H9 (cell line): Measurements from ENCODE around the gene TSFM. TPM values are rescaled to one million over a fixed set of nuclear protein-coding genes. Genes with fewer than 3 reads are reported as not detected.

Experiments
- DNase-seq: peaks from one replicate; pipeline ENCODE4 v3.0.0-alpha.2; 2017
- H2AFZ ChIP-seq: one replicate; pipeline ENCODE4 v1.6.1; 2013; ENCODE audit warnings: mild to moderate bottlenecking, low read length, control low read depth, moderate library complexity
- H2AK5ac ChIP-seq: 2 replicates; pipeline ENCODE4 v1.6.1; 2013; ENCODE audit warnings: low read length, control low read depth, mixed read lengths; ENCODE audit not compliant: insufficient read length
- H2BK120ac ChIP-seq: one replicate; pipeline ENCODE4 v1.6.1; 2013; ENCODE audit warnings: low read depth, mild to moderate bottlenecking, low read length, control low read depth, inconsistent platforms; ENCODE audit not compliant: poor library complexity, severe bottlenecking
- H2BK12ac ChIP-seq: 2 replicates; pipeline ENCODE4 v1.6.1; 2013; ENCODE audit warnings: low read length, control low read depth, mixed read lengths, low read depth; ENCODE audit not compliant: insufficient read length
- H2BK15ac ChIP-seq: 2 replicates; pipeline ENCODE4 v1.6.1; 2013; ENCODE audit warnings: low read depth, low read length, control low read depth
- H2BK20ac ChIP-seq: one replicate; pipeline ENCODE4 v1.6.1; 2013; ENCODE audit warnings: low read depth, mild to moderate bottlenecking, low read length, control low read depth, inconsistent platforms; ENCODE audit not compliant: poor library complexity, severe bottlenecking
- H2BK5ac ChIP-seq: 2 replicates; pipeline ENCODE4 v1.6.1; 2013; ENCODE audit warnings: low read length, control low read depth, mixed read lengths; ENCODE audit not compliant: insufficient read length
- H3K14ac ChIP-seq: 2 replicates; pipeline ENCODE4 v1.6.1; 2013; ENCODE audit warnings: low read length, control low read depth; ENCODE audit not compliant: insufficient read depth
- H3K18ac ChIP-seq: 2 replicates; pipeline ENCODE4 v1.6.1; 2013; ENCODE audit warnings: low read depth, mild to moderate bottlenecking, mixed read lengths, low read length, control low read depth; ENCODE audit not compliant: insufficient read length
- H3K23ac ChIP-seq: 2 replicates; pipeline ENCODE4 v1.6.1; 2013; ENCODE audit warnings: low read length, control low read depth, mixed read lengths, low read depth; ENCODE audit not compliant: insufficient read length
- H3K23me2 ChIP-seq: 2 replicates; pipeline ENCODE4 v1.6.1; 2013; ENCODE audit warnings: low read depth, mild to moderate bottlenecking, mixed read lengths, low read length, control low read depth; ENCODE audit not compliant: insufficient read length, poor library complexity, severe bottlenecking
- H3K27ac ChIP-seq: 2 replicates; pipeline ENCODE4 v1.5.1; 2013; ENCODE audit warnings: low read length, control low read depth, mixed read lengths, low read depth; ENCODE audit not compliant: insufficient read length
- H3K27me3 ChIP-seq: 2 replicates; pipeline ENCODE4 v1.6.1; 2013; ENCODE audit warnings: low read length, control low read depth, inconsistent platforms; ENCODE audit not compliant: insufficient read depth
- H3K4ac ChIP-seq: 2 replicates; pipeline ENCODE4 v1.6.1; 2013; ENCODE audit warnings: low read depth, mild to moderate bottlenecking, control low read depth, inconsistent platforms, low read length, moderate library complexity
- H3K4me1 ChIP-seq: 2 replicates; pipeline ENCODE4 v1.6.1; 2013; ENCODE audit warnings: low read length, control low read depth, inconsistent platforms; ENCODE audit not compliant: insufficient read depth
- H3K4me2 ChIP-seq: 2 replicates; pipeline ENCODE4 v1.6.1; 2013; ENCODE audit warnings: low read length, control low read depth, mixed read lengths; ENCODE audit not compliant: insufficient read length, insufficient read depth
- H3K56ac ChIP-seq: 2 replicates; pipeline ENCODE4 v1.6.1; 2013; ENCODE audit warnings: low read depth, mild to moderate bottlenecking, mixed read lengths, low read length, control low read depth; ENCODE audit not compliant: insufficient read length
- H3K79me1 ChIP-seq: 2 replicates; pipeline ENCODE4 v1.6.1; 2013; ENCODE audit warnings: low read depth, mild to moderate bottlenecking, moderate library complexity, low read length, control low read depth, inconsistent platforms; ENCODE audit not compliant: insufficient read depth, poor library complexity, severe bottlenecking
- H3K79me2 ChIP-seq: 2 replicates; pipeline ENCODE4 v1.6.1; 2013; ENCODE audit warnings: low read length, control low read depth, inconsistent platforms; ENCODE audit not compliant: insufficient read depth
- H3K9ac ChIP-seq: 2 replicates; pipeline ENCODE4 v1.6.1; 2013; ENCODE audit warnings: low read length, control low read depth, mixed read lengths; ENCODE audit not compliant: insufficient read length; ENCODE audit errors: extremely low read depth
- H3K9me3 ChIP-seq: one replicate; pipeline ENCODE4 v1.6.1; 2013; ENCODE audit warnings: low read depth, low read length, inconsistent platforms; ENCODE audit not compliant: control insufficient read depth
- H3T11ph ChIP-seq: one replicate; pipeline ENCODE4 v1.6.1; 2013; ENCODE audit warnings: mild to moderate bottlenecking, low read length, control low read depth, inconsistent platforms
- H4K20me1 ChIP-seq: one replicate; pipeline ENCODE4 v1.6.1; 2013; ENCODE audit not compliant: control insufficient read depth, insufficient read length, insufficient read depth
- H4K5ac ChIP-seq: 2 replicates; pipeline ENCODE4 v1.6.1; 2013; ENCODE audit warnings: low read depth, mild to moderate bottlenecking, mixed read lengths, low read length, control low read depth; ENCODE audit not compliant: insufficient read length
- H4K8ac ChIP-seq: replicated peaks from 2 replicates; pipeline ENCODE4 v1.6.1; 2013; ENCODE audit warnings: low read length, control low read depth, mixed read lengths, low read depth; ENCODE audit not compliant: insufficient read length
- H4K91ac ChIP-seq: 2 replicates; pipeline ENCODE4 v1.6.1; 2013; ENCODE audit warnings: low read depth, mild to moderate bottlenecking, moderate library complexity, mixed read lengths, low read length, control low read depth; ENCODE audit not compliant: insufficient read length
- H3K27ac Mint-ChIP-seq, 3 experiments: 2 replicates in 2 of 3; 3 replicates in 1 of 3; pipeline ENCODE4 v1.8.0; 2020 to 2021; ENCODE audit warnings: mixed read lengths in 3 of 3, mild to moderate bottlenecking in 1 of 3, moderate library complexity in 1 of 3
- H3K27me3 Mint-ChIP-seq: 2 replicates; pipeline ENCODE4 v1.8.0; 2021; ENCODE audit warnings: low read depth, mild to moderate bottlenecking, moderate library complexity, mixed read lengths
- H3K36me3 Mint-ChIP-seq, 3 experiments: 2 replicates in 2 of 3; 3 replicates in 1 of 3; pipeline ENCODE4 v1.8.0; 2020 to 2021; ENCODE audit warnings: low read depth in 3 of 3, mixed read lengths in 3 of 3; ENCODE audit not compliant: insufficient read depth in 1 of 3
- H3K4me1 Mint-ChIP-seq, 2 experiments: 2 replicates each; pipeline ENCODE4 v1.8.0; 2020; ENCODE audit warnings: mixed read lengths in 2 of 2
- H3K4me3 Mint-ChIP-seq, 2 experiments: 2 replicates in 1 of 2; 3 replicates in 1 of 2; pipeline ENCODE4 v1.8.0; 2020 to 2021; ENCODE audit warnings: mild to moderate bottlenecking in 2 of 2, mixed read lengths in 2 of 2, moderate library complexity in 1 of 2
- H3K9me3 Mint-ChIP-seq, 2 experiments: 2 replicates in 1 of 2; 3 replicates in 1 of 2; pipeline ENCODE4 v1.8.0; 2020; ENCODE audit warnings: mild to moderate bottlenecking in 2 of 2, mixed read lengths in 2 of 2, moderate library complexity in 1 of 2
- CTCF ChIP-seq: fragments of 200-600 bp; sonication (generic); conservative IDR thresholded peaks from 3 replicates; pipeline ENCODE4 v1.8.0; 2021; ENCODE audit warnings: antibody characterized with exemption, mild to moderate bottlenecking
- WGBS: extraction: QIAGEN DNeasy Blood & Tissue Kit; methylation state at CpG from one replicate; pipeline ENCODE4 v1.1.7; 2013; ENCODE audit warnings: missing lambda C conversion rate, low lambda C conversion rate, mixed read lengths; ENCODE audit not compliant: insufficient read length; ENCODE audit errors: extremely low coverage; 5-methylcytosine and 5-hydroxymethylcytosine counted together
- total RNA-seq: library from RNA; stranded (reverse); gene quantifications from 2 replicates; pipeline ENCODE4 v1.2.1, GENCODE V29; 2021

Gene TSFM
- total RNA-seq, 1 experiment from 2014 or later, result 50.2 TPM

GRCh38 chr12:57735198-57735855 is 47.3 kb upstream of the TSFM start:
- no peak overlapping the region for H3K56ac ChIP-seq
- no peaks in the 10 kb centered on the region for H3K9me3 ChIP-seq
- no peak overlapping the region for H3K4ac ChIP-seq
- Mint-ChIP-seq H3K27ac (no peak overlapping the region), H3K4me3 (peak overlapping the region; percentile 59 to 84), H3K4me1 (peaks cover 24 to 37% of the 10 kb centered on the region in 2 experiments), H3K36me3 (no peaks in the 10 kb centered on the region; a peak in 1 of 7 replicates), H3K27me3 (peaks cover 96% of the 10 kb centered on the region), H3K9me3 (no peaks in the 10 kb centered on the region; a peak in 1 of 5 replicates)
- no peak overlapping the region for H2AK5ac ChIP-seq
- no CpG with 5 or more reads among the region's 8 CpGs for WGBS
- DNase-seq, result peak; percentile 53
- H3K9ac ChIP-seq, result no peak overlapping the region
- no peak overlapping the region for H3T11ph ChIP-seq
- H3K27me3 ChIP-seq, result peaks cover 48% of the 10 kb centered on the region
- no peak overlapping the region for H2BK5ac ChIP-seq
- no peak overlapping the region for H3K18ac ChIP-seq
- no peaks in the 10 kb centered on the region for H3K4me1 ChIP-seq
- H3K23ac ChIP-seq, result no peak overlapping the region
- no peak overlapping the region for H4K8ac ChIP-seq
- no peak overlapping the region for H4K91ac ChIP-seq
- H3K79me1 ChIP-seq, result no peaks in the 10 kb centered on the region
- peaks cover 16% of the 10 kb centered on the region for H3K23me2 ChIP-seq
- H2BK12ac ChIP-seq, result no peak overlapping the region
- peak overlapping the region; percentile 49 for H3K4me2 ChIP-seq
- H2BK120ac ChIP-seq, result no peak overlapping the region
- H2BK20ac ChIP-seq, result no peak overlapping the region
- peaks cover 2% of the 10 kb centered on the region for H4K20me1 ChIP-seq
- no peak overlapping the region for H2AFZ ChIP-seq
- no peak overlapping the region for H2BK15ac ChIP-seq
- no peaks in the 10 kb centered on the region for H3K79me2 ChIP-seq
- no peak overlapping the region for H3K27ac ChIP-seq
- no peak overlapping the region for H3K14ac ChIP-seq
- no peak overlapping the region for H4K5ac ChIP-seq
- TF ChIP-seq CTCF, result no peak
